Lung (tissue), 16 donors: ENCODE data around the gene AIMP1. TPM values are rescaled to one million over a fixed set of nuclear protein-coding genes. Genes with fewer than 3 reads are reported as not detected.

Experiments used
- ATAC-seq: fragments of 200-7000 bp; cut with Tn5 transposase; one replicate; pipeline ENCODE4 v1.9.1; 2020; ENCODE audit warnings: moderate number of reproducible peaks; ENCODE audit not compliant: insufficient read depth, low FRiP score
- DNase-seq, 3 donors: peaks; one replicate each; pipeline ENCODE4 v3.0.0-alpha.2; 2013 to 2017
- H3K27ac ChIP-seq, 2 donors: one replicate each; pipeline ENCODE4 v1.5.1; 2013; ENCODE audit warnings: mild to moderate bottlenecking in 2 of 2, moderate library complexity in 2 of 2, control low read depth in 1 of 2, inconsistent platforms in 1 of 2, low read depth in 1 of 2, low read length in 1 of 2
- H3K27me3 ChIP-seq, 3 donors: one replicate each; pipeline ENCODE4 v1.5.1; 2013; ENCODE audit warnings: low read length in 2 of 3; ENCODE audit not compliant: control insufficient read depth in 3 of 3, insufficient read depth in 3 of 3
- H3K36me3 ChIP-seq, 4 donors: one replicate each; pipeline ENCODE4 v1.5.1; 2013; ENCODE audit warnings: low read length in 4 of 4, mild to moderate bottlenecking in 1 of 4, moderate library complexity in 1 of 4; ENCODE audit not compliant: control insufficient read depth in 4 of 4, insufficient read depth in 4 of 4
- H3K4me1 ChIP-seq, 5 donors: one replicate each; pipeline ENCODE4 v1.5.1; 2013; ENCODE audit warnings: low read length in 5 of 5, mild to moderate bottlenecking in 2 of 5, moderate library complexity in 1 of 5; ENCODE audit not compliant: control insufficient read depth in 5 of 5, insufficient read depth in 5 of 5
- H3K4me3 ChIP-seq: one replicate; pipeline ENCODE4 v1.5.1; 2013; ENCODE audit warnings: mild to moderate bottlenecking, control low read depth, moderate library complexity
- H3K9ac ChIP-seq, 2 donors: one replicate each; pipeline ENCODE4 v1.5.1; 2013; ENCODE audit warnings: low read length in 2 of 2, control low read depth in 1 of 2; ENCODE audit not compliant: insufficient read depth in 1 of 2
- H3K9me3 ChIP-seq, 4 donors: one replicate each; pipeline ENCODE4 v1.5.1; 2013; ENCODE audit warnings: low read length in 3 of 4, mild to moderate bottlenecking in 1 of 4, moderate library complexity in 1 of 4; ENCODE audit not compliant: control insufficient read depth in 4 of 4, insufficient read depth in 3 of 4
- WGBS, 2 donors: extraction: QIAGEN DNeasy Blood & Tissue Kit; methylation state at CpG; one replicate each; pipeline ENCODE4 v1.1.7; 2013; 5-methylcytosine and 5-hydroxymethylcytosine counted together
- long read RNA-seq, 5 donors: transcript quantifications; one replicate each; lab custom pipeline, GENCODE V29; 2026
- polyA plus RNA-seq, 2 donors: library from polyadenylated mRNA; stranded (reverse); fragments of 200-250 nt; gene quantifications; one replicate each; pipeline ENCODE4 v1.2.1, GENCODE V29; 2013
- total RNA-seq, 2 donors: library from RNA; depleted of rRNA in 1 of 2; stranded (reverse); fragments of >200 nt in 1 of 2; gene quantifications; one replicate each; pipeline ENCODE4 v1.2.1, GENCODE V29; 2014 to 2021
- TF ChIP-seq, protein P1 (sequence below): IDR thresholded peaks from 2 replicates; pipeline ENCODE4 v1.5.1; 2012; ENCODE audit warnings: mild to moderate bottlenecking; ENCODE audit errors: control extremely low read depth, extremely low read depth
- donor health status: control.
- donor health status: control.
- donor health status: Bipolar disorder and iron deficiency.
- donor health status: healthy.
- donor health status: DM: yes; HTN: yes; CAD: no.

Gene AIMP1
- total RNA-seq (10 to 100 TPM; 29.2 to 40.7 TPM), polyA plus RNA-seq (10 to 100 TPM; 28.7 to 31.0 TPM)
- long read RNA-seq, donor 1, transcript AIMP1-202 (7 exons, 2,586 nt) = major isoform, 9 of 30 reads
- long read RNA-seq, donor 1, partial matches to known transcripts = 21 of 30 reads
- long read RNA-seq, donor 1, other reads (novel, unspliced or antisense) = 0 of 30 reads
- long read RNA-seq, donor 2, transcript AIMP1-202 (7 exons, 2,586 nt) = major isoform, 7 of 20 reads
- long read RNA-seq, donor 2, partial matches to known transcripts = 13 of 20 reads
- long read RNA-seq, donor 2, other reads (novel, unspliced or antisense) = 0 of 20 reads
- long read RNA-seq, donor 3, transcript AIMP1-202 (7 exons, 2,586 nt) = major isoform, 5 of 24 reads
- long read RNA-seq, donor 3, partial matches to known transcripts = 19 of 24 reads
- long read RNA-seq, donor 3, other reads (novel, unspliced or antisense) = 0 of 24 reads
- long read RNA-seq, donor 4, partial matches to known transcripts = 15 of 18 reads
- long read RNA-seq, donor 4, other reads (novel, unspliced or antisense) = 0 of 18 reads
- long read RNA-seq, donor 5, transcript AIMP1-202 (7 exons, 2,586 nt) = major isoform, 15 of 56 reads
- long read RNA-seq, donor 5, partial matches to known transcripts = 41 of 56 reads
- long read RNA-seq, donor 5, other reads (novel, unspliced or antisense) = 0 of 56 reads

DNA sequence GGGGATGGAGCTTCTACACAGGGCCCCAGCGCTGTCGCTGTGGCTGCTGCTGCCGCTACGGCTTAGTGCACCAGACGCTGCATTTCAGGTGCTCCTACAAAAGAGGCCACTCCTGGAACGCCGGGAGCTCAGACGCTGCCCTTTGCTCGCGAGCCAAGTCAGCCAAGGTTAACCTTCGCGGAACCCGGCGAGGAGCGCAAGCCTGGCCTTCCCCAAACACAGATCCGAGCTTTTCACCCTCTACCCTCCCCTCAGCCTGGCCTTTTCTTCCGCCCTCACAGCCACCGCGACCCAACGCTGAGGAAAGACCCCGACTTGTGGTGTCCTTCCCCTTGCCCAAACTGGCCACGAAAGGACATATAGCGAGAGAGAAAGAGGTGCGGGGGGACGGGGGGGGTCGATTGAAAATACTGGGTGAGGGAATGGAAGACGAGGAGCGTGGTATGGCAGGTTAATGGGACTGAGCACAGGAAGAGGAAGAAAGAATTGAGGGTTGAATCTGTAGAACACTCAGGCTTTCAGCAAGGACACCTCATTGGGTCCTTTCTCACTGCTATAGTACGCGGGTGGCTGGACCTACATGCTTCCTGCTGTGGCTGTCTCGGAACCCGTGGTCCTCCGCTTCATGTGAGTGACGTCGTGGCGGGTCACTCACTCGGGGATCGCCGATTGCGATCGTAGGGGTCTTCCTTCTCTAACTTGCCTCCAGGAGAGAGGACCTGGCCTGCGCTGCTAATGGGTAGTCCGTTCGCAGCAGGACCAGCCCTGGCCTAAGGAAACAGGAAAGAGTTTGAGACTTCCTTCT is at the start of gene AIMP1, which contains the start of gene TBCK:
Gene AIMP1, plus strand, starts transcription at position 583 of the 805 bp plus-strand sequence. CDS start 8,460 bp downstream, outside the sequence.
Gene TBCK, minus strand, starts transcription at position 242 of the 805 bp plus-strand sequence. CDS start 7,249 bp downstream, outside the sequence.
- WGBS, 2 donors = 0 to 1% methylated on average over 44 of the region's 44 CpGs
- H3K4me1 ChIP-seq = peaks cover 0 to 31% (median 6%) of the 10 kb centered on the region in 5 donors
- H3K36me3 ChIP-seq = peaks cover 0 to 4% (median 0%) of the 10 kb centered on the region in 4 donors
- peak within 1 kb of the TSS; percentile 86 for H3K4me3 ChIP-seq
- H3K9ac ChIP-seq = peak within 1 kb of the TSS; percentile 94 to 99
- ATAC-seq = peak; percentile 97
- TF ChIP-seq, protein P1, sequence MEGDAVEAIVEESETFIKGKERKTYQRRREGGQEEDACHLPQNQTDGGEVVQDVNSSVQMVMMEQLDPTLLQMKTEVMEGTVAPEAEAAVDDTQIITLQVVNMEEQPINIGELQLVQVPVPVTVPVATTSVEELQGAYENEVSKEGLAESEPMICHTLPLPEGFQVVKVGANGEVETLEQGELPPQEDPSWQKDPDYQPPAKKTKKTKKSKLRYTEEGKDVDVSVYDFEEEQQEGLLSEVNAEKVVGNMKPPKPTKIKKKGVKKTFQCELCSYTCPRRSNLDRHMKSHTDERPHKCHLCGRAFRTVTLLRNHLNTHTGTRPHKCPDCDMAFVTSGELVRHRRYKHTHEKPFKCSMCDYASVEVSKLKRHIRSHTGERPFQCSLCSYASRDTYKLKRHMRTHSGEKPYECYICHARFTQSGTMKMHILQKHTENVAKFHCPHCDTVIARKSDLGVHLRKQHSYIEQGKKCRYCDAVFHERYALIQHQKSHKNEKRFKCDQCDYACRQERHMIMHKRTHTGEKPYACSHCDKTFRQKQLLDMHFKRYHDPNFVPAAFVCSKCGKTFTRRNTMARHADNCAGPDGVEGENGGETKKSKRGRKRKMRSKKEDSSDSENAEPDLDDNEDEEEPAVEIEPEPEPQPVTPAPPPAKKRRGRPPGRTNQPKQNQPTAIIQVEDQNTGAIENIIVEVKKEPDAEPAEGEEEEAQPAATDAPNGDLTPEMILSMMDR = no peak
- DNase-seq = peak; percentile 96 to 98 (median 98)
- H3K27ac ChIP-seq = peak within 1 kb of the TSS; percentile 93 to 97
- no peaks in the 10 kb centered on the region for H3K27me3 ChIP-seq
- no peaks in the 10 kb centered on the region for H3K9me3 ChIP-seq

DNA sequence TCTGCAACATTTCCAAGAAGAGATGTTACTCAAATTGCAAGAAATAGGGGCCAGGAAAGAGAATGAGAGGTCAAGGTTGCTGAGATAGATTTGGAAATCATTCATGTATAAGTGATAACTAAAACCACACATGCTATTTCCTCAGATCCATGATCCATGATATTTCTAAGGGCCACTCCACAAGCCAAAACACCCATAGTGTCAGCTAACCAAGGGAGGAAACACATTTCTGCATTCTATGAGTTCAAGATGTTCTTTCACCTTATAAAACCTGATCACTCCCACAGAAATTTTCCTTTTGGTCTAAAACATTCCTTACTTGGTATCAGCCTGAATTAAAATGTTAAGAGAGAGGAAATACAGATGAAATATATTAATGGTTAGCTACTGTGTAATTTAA is 47.6 kb upstream of the AIMP1 start:
- Histone ChIP-seq H3K9ac (no peak overlapping the region), H3K27me3 (no peaks in the 10 kb centered on the region), H3K9me3 (no peaks in the 10 kb centered on the region), H3K27ac (no peak overlapping the region), H3K4me1 (peaks cover 0 to 3% (median 3%) of the 10 kb centered on the region in 5 donors), H3K36me3 (no peaks in the 10 kb centered on the region), H3K4me3 (no peak overlapping the region)
- DNase-seq (no peak), ATAC-seq (no peak)
- TF ChIP-seq, protein P1 = no peak

DNA sequence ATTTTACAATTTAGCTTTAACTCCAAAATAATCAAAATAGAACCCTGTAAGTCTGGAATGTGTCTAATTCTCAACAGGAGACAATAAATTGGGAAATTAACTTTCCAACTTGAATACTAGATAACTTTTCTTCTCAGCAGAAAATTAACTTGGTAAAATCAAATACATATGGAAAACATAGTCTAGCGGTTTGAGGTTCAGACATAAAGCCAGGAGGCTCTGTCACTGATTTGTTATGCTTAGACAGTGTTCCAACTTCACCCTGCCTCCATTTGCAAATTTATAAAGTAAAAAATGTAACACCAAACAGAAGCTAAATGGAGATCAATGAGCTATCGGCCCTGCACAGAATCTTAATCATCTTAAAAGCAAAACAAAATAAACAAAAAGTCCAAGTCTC is 46.6 kb upstream of the AIMP1 start:
- WGBS, 2 donors = 92 to 94% methylated on average over 2 of the region's 2 CpGs
- DNase-seq (no peak), ATAC-seq (no peak)
- Histone ChIP-seq H3K27ac (no peak overlapping the region), H3K4me3 (no peak overlapping the region), H3K36me3 (no peaks in the 10 kb centered on the region), H3K9ac (no peak overlapping the region), H3K9me3 (no peaks in the 10 kb centered on the region), H3K27me3 (no peaks in the 10 kb centered on the region), H3K4me1 (peaks cover 0 to 3% (median 0%) of the 10 kb centered on the region in 5 donors)
- TF ChIP-seq, protein P1 = no peak
